GM12864 (cell line): ENCODE data around the gene HEG1.

Experiments
- DNase-seq: peaks from one replicate; pipeline ENCODE4 v3.0.0-alpha.2; 2011; ENCODE audit warnings: low read depth
- H3K4me3 ChIP-seq: 2 replicates; pipeline ENCODE4 v1.5.1; 2011; ENCODE audit warnings: mild to moderate bottlenecking, low read depth, low read length, control low read depth
- CTCF ChIP-seq: IDR thresholded peaks from 2 replicates; pipeline ENCODE4 v1.5.1; 2011; ENCODE audit warnings: low read depth, mild to moderate bottlenecking, moderate library complexity, low read length, control low read depth, inconsistent platforms; ENCODE audit errors: missing control alignments

HEG1 gene

GRCh38 chr3:124995460-124995994 lies 60.3 kb downstream of the HEG1 start:
- no peak overlapping the region for H3K4me3 ChIP-seq
- peak; percentile 13 for DNase-seq
- TF ChIP-seq CTCF, result peak; percentile 55

GRCh38 chr3:124993466-124993865 lies 62.3 kb downstream of the HEG1 start:
- no peak for TF ChIP-seq CTCF
- no peak overlapping the region for H3K4me3 ChIP-seq
- no peak for DNase-seq

- TF ChIP-seq CTCF, result no peak
These were observed 63.8 kb downstream of the HEG1 start for GRCh38 chr3:124992041-124992440.

GRCh38 chr3:124986192-124987143 lies 69.3 kb downstream of the HEG1 start:
- H3K4me3 ChIP-seq, result no peak overlapping the region
- DNase-seq, result no peak
- TF ChIP-seq CTCF, result peak; percentile 16

More at GRCh38 chr3:124992041-124992440, 63.8 kb downstream of the HEG1 start:
- no peak for DNase-seq
- no peak overlapping the region for H3K4me3 ChIP-seq

- no peak for TF ChIP-seq CTCF
- H3K4me3 ChIP-seq, result no peak overlapping the region
- no peak for DNase-seq
These were observed 70.4 kb downstream of the HEG1 start for GRCh38 chr3:124985349-124985748.

GRCh38 chr3:124984754-124985153 lies 71.0 kb downstream of the HEG1 start:
- no peak overlapping the region for H3K4me3 ChIP-seq
- no peak for DNase-seq
- TF ChIP-seq CTCF, result no peak
